GM12872 (cell line): Measurements from ENCODE around the gene KLK15.

Source experiments
- TF ChIP-seq, protein P1 (sequence below): IDR thresholded peaks from 3 replicates; pipeline ENCODE4 v1.5.1; 2011; ENCODE audit warnings: low read depth, mild to moderate bottlenecking, low read length, moderate library complexity; ENCODE audit not compliant: insufficient read depth

The KLK15 gene

DNA sequence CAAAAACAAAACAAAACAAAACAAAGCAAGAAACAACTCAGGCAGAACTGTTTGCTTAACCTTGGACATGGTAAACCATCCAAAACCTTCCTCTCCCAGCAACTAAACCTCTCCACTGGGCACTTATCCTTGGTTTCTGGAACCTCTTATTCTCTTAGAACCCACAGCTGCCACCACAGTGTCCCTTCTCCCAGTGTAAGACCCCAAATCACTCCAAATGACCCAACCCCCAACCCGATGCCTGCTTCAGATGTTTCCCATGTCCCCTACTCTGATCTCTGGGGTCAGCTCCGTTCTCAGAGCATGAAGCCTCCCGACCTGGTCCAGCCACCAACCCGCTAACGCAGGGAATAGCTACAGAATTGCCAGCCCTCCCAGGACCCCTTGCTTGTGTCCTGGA is 40.8 kb upstream of the KLK15 start:
- TF ChIP-seq, protein P1, sequence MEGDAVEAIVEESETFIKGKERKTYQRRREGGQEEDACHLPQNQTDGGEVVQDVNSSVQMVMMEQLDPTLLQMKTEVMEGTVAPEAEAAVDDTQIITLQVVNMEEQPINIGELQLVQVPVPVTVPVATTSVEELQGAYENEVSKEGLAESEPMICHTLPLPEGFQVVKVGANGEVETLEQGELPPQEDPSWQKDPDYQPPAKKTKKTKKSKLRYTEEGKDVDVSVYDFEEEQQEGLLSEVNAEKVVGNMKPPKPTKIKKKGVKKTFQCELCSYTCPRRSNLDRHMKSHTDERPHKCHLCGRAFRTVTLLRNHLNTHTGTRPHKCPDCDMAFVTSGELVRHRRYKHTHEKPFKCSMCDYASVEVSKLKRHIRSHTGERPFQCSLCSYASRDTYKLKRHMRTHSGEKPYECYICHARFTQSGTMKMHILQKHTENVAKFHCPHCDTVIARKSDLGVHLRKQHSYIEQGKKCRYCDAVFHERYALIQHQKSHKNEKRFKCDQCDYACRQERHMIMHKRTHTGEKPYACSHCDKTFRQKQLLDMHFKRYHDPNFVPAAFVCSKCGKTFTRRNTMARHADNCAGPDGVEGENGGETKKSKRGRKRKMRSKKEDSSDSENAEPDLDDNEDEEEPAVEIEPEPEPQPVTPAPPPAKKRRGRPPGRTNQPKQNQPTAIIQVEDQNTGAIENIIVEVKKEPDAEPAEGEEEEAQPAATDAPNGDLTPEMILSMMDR: no peak

DNA sequence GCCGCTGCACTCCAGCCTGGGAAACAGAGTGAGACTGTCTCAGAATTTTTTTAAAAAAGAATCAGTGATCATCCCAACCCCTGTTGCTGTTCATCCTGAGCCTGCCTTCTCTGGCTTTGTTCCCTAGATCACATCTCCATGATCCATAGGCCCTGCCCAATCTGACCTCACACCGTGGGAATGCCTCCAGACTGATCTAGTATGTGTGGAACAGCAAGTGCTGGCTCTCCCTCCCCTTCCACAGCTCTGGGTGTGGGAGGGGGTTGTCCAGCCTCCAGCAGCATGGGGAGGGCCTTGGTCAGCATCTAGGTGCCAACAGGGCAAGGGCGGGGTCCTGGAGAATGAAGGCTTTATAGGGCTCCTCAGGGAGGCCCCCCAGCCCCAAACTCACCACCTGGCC is 39.7 kb upstream of the KLK15 start, which contains the start of gene KLK2:
KLK2 (plus strand) TSS at position 384 of the 400 bp plus-strand sequence. CDS start 35 bp downstream, outside the sequence.
- TF ChIP-seq, protein P1: no peak

DNA sequence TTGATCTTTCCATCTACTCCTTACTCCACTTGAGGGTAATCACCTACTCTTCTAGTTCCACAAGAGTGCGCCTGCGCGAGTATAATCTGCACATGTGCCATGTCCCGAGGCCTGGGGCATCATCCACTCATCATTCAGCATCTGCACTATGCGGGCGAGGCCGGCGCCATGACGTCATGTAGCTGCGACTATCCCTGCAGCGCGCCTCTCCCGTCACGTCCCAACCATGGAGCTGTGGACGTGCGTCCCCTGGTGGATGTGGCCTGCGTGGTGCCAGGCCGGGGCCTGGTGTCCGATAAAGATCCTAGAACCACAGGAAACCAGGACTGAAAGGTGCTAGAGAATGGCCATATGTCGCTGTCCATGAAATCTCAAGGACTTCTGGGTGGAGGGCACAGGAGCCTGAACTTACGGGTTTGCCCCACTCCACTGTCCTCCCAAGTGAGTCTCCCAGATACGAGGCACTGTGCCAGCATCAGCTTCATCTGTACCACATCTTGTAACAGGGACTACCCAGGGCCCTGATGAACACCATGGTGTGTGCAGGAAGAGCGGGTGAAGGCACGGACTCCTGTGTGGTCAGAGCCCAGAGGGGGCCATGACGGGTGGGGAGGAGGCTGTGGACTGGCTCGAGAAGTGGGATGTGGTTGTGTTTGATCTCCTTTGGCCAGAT is 37.2 kb upstream of the KLK15 start:
- TF ChIP-seq, protein P1: no peak

DNA sequence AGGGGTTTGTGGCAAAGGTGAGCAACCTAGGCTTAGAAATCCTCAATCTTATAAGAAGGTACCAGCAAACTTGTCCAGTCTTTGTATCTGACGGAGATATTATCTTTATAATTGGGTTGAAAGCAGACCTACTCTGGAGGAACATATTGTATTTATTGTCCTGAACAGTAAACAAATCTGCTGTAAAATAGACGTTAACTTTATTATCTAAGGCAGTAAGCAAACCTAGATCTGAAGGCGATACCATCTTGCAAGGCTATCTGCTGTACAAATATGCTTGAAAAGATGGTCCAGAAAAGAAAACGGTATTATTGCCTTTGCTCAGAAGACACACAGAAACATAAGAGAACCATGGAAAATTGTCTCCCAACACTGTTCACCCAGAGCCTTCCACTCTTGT is 36.1 kb upstream of the KLK15 start:
- TF ChIP-seq, protein P1: no peak

- TF ChIP-seq, protein P1: no peak
These were observed 28.3 kb upstream of the KLK15 start for GRCh38 chr19:50861496-50862286.

DNA sequence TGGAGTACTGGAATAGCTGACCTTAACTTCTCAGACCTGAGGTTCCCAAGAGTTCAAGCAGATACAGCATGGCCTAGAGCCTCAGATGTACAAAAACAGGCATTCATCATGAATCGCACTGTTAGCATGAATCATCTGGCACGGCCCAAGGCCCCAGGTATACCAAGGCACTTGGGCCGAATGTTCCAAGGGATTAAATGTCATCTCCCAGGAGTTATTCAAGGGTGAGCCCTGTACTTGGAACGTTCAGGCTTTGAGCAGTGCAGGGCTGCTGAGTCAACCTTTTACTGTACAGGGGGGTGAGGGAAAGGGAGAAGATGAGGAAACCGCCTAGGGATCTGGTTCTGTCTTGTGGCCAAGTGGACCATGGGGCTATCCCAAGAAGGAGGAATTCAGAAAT is 27.6 kb upstream of the KLK15 start:
- TF ChIP-seq, protein P1: no peak

- TF ChIP-seq, protein P1: no peak
These were observed 26.5 kb upstream of the KLK15 start for GRCh38 chr19:50859849-50860248.
